B cell (primary cell): ENCODE data around the gene TMEM232. TPM values are rescaled to one million over a fixed set of nuclear protein-coding genes. Genes with fewer than 3 reads are reported as not detected.

Experiments used
- ATAC-seq: fragments of 200-7000 bp; cut with Tn5 transposase; one replicate; pipeline ENCODE4 v1.10.0; 2021; ENCODE audit warnings: low read depth, mild to moderate bottlenecking, moderate number of reproducible peaks, moderate library complexity
- CTCF ChIA-PET: fragments of 350-600 bp; sonication (Branson Sonifier 250); formaldehyde crosslinking; loops from one replicate; lab custom pipeline; 2021; ENCODE audit warnings: antibody characterized with exemption, inconsistent platforms; lab: Charles Lee
- POLR2A ChIA-PET: fragments of 350-600 bp; sonication (Branson Sonifier 250); formaldehyde crosslinking; loops from one replicate; lab custom pipeline; 2021; ENCODE audit warnings: antibody characterized with exemption; lab: Charles Lee
- DNase-seq: peaks from one replicate; pipeline ENCODE4 v3.0.0; 2013
- H2AFZ ChIP-seq: 2 replicates; pipeline ENCODE4 v1.6.1; 2012; ENCODE audit warnings: mild to moderate bottlenecking, low read depth, low read length; ENCODE audit not compliant: insufficient read depth, poor library complexity, severe bottlenecking
- H3K27ac ChIP-seq, 2 donors: 1 replicate in 1 of 2; 2 replicates in 1 of 2; pipeline ENCODE4 v1.5.1; 2012 to 2013; ENCODE audit warnings: low read length in 2 of 2, mild to moderate bottlenecking in 2 of 2, moderate library complexity in 1 of 2
- H3K27me3 ChIP-seq, 4 experiments: fragments of 200-600 bp in 1 of 4; sonication (generic) in 1 of 4; replicated peaks in 1 of 4; 1 replicate in 2 of 4; 2 replicates in 2 of 4; pipeline versions ENCODE4 v1.6.1 to v1.7.0; 2013 to 2016; ENCODE audit warnings: low read length in 3 of 4, mild to moderate bottlenecking in 2 of 4, mixed read lengths in 1 of 4, moderate library complexity in 1 of 4; ENCODE audit not compliant: insufficient read depth in 4 of 4, control insufficient read depth in 3 of 4; ENCODE audit errors: control extremely low read depth in 1 of 4
- H3K36me3 ChIP-seq, 2 experiments: replicated peaks in 1 of 2; 1 replicate in 1 of 2; 2 replicates in 1 of 2; pipeline versions ENCODE4 v1.6.1 to v1.7.1; 2013; ENCODE audit warnings: low read length in 1 of 2; ENCODE audit not compliant: insufficient read depth in 2 of 2, control insufficient read depth in 1 of 2; ENCODE audit errors: control extremely low read depth in 1 of 2, extremely low read depth in 1 of 2
- H3K4me1 ChIP-seq, 2 donors: fragments of 200-600 bp in 1 of 2; sonication (generic) in 1 of 2; 1 replicate in 1 of 2; 2 replicates in 1 of 2; pipeline versions ENCODE4 v1.5.1 to v1.6.1; 2013 to 2017; ENCODE audit warnings: low read length in 2 of 2; ENCODE audit not compliant: control insufficient read depth in 2 of 2, insufficient read depth in 2 of 2
- H3K4me2 ChIP-seq: replicated peaks from 2 replicates; pipeline ENCODE3; 2012; ENCODE audit warnings: mild to moderate bottlenecking, low read depth, low read length; ENCODE audit not compliant: poor library complexity, severe bottlenecking
- H3K4me3 ChIP-seq, 5 experiments: fragments of 200-600 bp in 1 of 5; sonication (generic) in 1 of 5; 1 replicate in 3 of 5; 2 replicates in 2 of 5; pipeline versions ENCODE4 v1.5.1 to v1.7.0; 2011 to 2016; ENCODE audit warnings: low read length in 4 of 5, mild to moderate bottlenecking in 4 of 5, low read depth in 2 of 5, control low read depth in 1 of 5, moderate library complexity in 1 of 5; ENCODE audit not compliant: insufficient read depth in 1 of 5; ENCODE audit errors: control extremely low read depth in 1 of 5, extremely low read depth in 1 of 5
- H3K79me2 ChIP-seq: fragments of 200-600 bp; sonication (generic); one replicate; pipeline ENCODE4 v1.6.0; 2016; ENCODE audit warnings: low read length; ENCODE audit not compliant: control insufficient read depth, insufficient read depth
- H3K9ac ChIP-seq: fragments of 200-600 bp; sonication (generic); 2 replicates; pipeline ENCODE4 v1.6.1; 2017; ENCODE audit warnings: mild to moderate bottlenecking, low read length, moderate library complexity
- H3K9me3 ChIP-seq, 3 donors: one replicate each; pipeline versions ENCODE4 v1.6.1 to v1.7.1; 2013; ENCODE audit warnings: low read length in 2 of 3; ENCODE audit not compliant: control insufficient read depth in 2 of 3, insufficient read depth in 1 of 3; ENCODE audit errors: control extremely low read depth in 1 of 3
- H4K20me1 ChIP-seq: 2 replicates; pipeline ENCODE4 v1.6.0; 2012; ENCODE audit warnings: mild to moderate bottlenecking, low read length; ENCODE audit not compliant: insufficient read depth, control insufficient read depth, poor library complexity, severe bottlenecking
- H3K27ac Mint-ChIP-seq: one replicate; pipeline ENCODE4 v1.8.0; 2021; ENCODE audit warnings: mixed read lengths
- H3K27me3 Mint-ChIP-seq: one replicate; pipeline ENCODE4 v1.8.0; 2021; ENCODE audit warnings: mixed read lengths
- H3K4me1 Mint-ChIP-seq: one replicate; pipeline ENCODE4 v1.8.0; 2021; ENCODE audit warnings: mixed read lengths
- H3K4me3 Mint-ChIP-seq: one replicate; pipeline ENCODE4 v1.8.0; 2021; ENCODE audit warnings: mixed read lengths
- H3K9me3 Mint-ChIP-seq: one replicate; pipeline ENCODE4 v1.8.0; 2022; ENCODE audit warnings: mixed read lengths; ENCODE audit not compliant: insufficient read depth
- EZH2 ChIP-seq: IDR thresholded peaks from 2 replicates; pipeline ENCODE4 v1.6.1; 2012; ENCODE audit warnings: borderline replicate concordance, low read depth, mild to moderate bottlenecking, moderate library complexity, low read length; ENCODE audit not compliant: insufficient read depth, poor library complexity, severe bottlenecking
- WGBS: methylation state at CpG from one replicate; pipeline ENCODE4 v1.1.5; 2013; ENCODE audit warnings: missing lambda C conversion rate; ENCODE audit not compliant: insufficient coverage; 5-methylcytosine and 5-hydroxymethylcytosine counted together
- intact Hi-C: fragments of 100-400 bp; cut with micrococcal nuclease; formaldehyde crosslinking; loops from one replicate; pipeline ENCODE4 v1.10.0; 2022
- polyA plus RNA-seq: library from polyadenylated mRNA; depleted of rRNA; stranded (reverse); fragments of >200 nt; gene quantifications from 2 replicates; pipeline ENCODE4 v1.2.3, GENCODE V29; 2012
- total RNA-seq, 2 donors: library from RNA; stranded (reverse); fragments of 120-200 nt in 1 of 2; gene quantifications; 1 replicate in 1 of 2; 2 replicates in 1 of 2; pipeline versions ENCODE4 v1.2.3 to v1.2.4, GENCODE V29; 2013 to 2022
- TF ChIP-seq, protein P1 (sequence below): fragments of 200-600 bp; IDR thresholded peaks from one replicate; pipeline ENCODE4 v1.8.0; 2022; ENCODE audit warnings: antibody characterized with exemption, mild to moderate bottlenecking

The TMEM232 gene
- total and polyA plus RNA-seq, 2 donors (not counting 1 experiment from before 2014, with no cell fraction given) = 0.49 to 2.9 TPM

DNA sequence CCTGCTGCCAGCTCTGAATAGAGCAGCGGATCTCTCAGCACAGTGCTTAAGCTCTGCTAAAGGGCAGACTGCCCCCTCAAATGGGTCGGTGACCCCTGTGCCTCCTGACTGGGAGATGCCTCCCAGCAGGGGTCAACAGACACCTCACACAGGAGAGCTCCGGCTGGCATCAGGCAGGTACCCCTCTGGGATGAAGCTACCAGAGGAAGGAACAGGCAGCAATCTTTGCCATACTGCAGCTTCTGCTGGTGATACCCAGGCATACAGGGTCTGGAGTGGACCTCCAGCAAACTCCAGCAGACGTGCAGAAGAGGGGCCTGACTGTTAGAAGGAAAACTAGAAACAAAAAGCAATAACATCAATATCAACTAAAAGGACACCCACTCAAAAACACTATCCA is 131.6 kb downstream of the TMEM232 start:
- no peak for TF ChIP-seq EZH2
- TF ChIP-seq, protein P1, sequence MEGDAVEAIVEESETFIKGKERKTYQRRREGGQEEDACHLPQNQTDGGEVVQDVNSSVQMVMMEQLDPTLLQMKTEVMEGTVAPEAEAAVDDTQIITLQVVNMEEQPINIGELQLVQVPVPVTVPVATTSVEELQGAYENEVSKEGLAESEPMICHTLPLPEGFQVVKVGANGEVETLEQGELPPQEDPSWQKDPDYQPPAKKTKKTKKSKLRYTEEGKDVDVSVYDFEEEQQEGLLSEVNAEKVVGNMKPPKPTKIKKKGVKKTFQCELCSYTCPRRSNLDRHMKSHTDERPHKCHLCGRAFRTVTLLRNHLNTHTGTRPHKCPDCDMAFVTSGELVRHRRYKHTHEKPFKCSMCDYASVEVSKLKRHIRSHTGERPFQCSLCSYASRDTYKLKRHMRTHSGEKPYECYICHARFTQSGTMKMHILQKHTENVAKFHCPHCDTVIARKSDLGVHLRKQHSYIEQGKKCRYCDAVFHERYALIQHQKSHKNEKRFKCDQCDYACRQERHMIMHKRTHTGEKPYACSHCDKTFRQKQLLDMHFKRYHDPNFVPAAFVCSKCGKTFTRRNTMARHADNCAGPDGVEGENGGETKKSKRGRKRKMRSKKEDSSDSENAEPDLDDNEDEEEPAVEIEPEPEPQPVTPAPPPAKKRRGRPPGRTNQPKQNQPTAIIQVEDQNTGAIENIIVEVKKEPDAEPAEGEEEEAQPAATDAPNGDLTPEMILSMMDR = no peak
- Histone ChIP-seq H3K27me3 (no peaks in the 10 kb centered on the region), H3K36me3 (no peaks in the 10 kb centered on the region), H3K9me3 (peaks cover 0 to 9% (median 0%) of the 10 kb centered on the region in 3 donors), H3K4me1 (no peaks in the 10 kb centered on the region), H3K27ac (no peak overlapping the region), H2AFZ (no peak overlapping the region), H4K20me1 (no peaks in the 10 kb centered on the region), H3K79me2 (no peaks in the 10 kb centered on the region), H3K9ac (no peak overlapping the region), H3K4me3 (no peak overlapping the region), H3K4me2 (no peak overlapping the region)
- intact Hi-C loops = no loop called here
- DNase-seq = no peak
- WGBS = 92% methylated on average over 3 of the region's 4 CpGs
- ATAC-seq = no peak
- CTCF ChIA-PET = no interaction called here
- H3K4me1 Mint-ChIP-seq = no peaks in the 10 kb centered on the region
- POLR2A ChIA-PET = no interaction called here
- peaks cover 4% of the 10 kb centered on the region for H3K9me3 Mint-ChIP-seq
- no peaks in the 10 kb centered on the region for H3K27me3 Mint-ChIP-seq
- no peak overlapping the region for H3K27ac Mint-ChIP-seq
- H3K4me3 Mint-ChIP-seq = no peak overlapping the region

DNA sequence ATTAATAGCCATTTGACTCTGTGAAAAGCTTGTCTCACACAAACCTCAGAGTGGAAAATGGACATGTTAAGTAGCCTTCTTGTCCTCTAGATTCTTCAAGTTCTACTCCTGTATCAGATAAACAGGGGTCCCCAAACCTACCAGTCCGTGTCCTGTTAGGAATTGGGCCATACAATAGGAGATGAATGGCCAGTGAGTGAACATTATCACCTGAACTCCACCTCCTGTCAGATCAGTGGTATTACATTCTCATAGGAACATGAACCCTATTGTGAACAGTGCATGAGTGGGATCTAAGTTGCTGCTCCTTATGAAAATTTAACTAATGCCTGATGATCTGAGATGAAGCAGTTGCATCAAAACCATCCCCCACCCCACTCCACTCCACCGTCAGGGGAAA is 136.3 kb downstream of the TMEM232 start:
- Histone ChIP-seq H3K4me1 (no peaks in the 10 kb centered on the region), H2AFZ (no peak overlapping the region), H3K9ac (no peak overlapping the region), H3K79me2 (no peaks in the 10 kb centered on the region), H3K27me3 (no peaks in the 10 kb centered on the region), H3K9me3 (peaks cover 0 to 9% (median 0%) of the 10 kb centered on the region in 3 donors), H3K27ac (no peak overlapping the region), H3K4me2 (no peak overlapping the region), H4K20me1 (no peaks in the 10 kb centered on the region), H3K4me3 (no peak overlapping the region), H3K36me3 (no peaks in the 10 kb centered on the region)
- Mint-ChIP-seq H3K27me3 (no peaks in the 10 kb centered on the region), H3K9me3 (no peaks in the 10 kb centered on the region), H3K27ac (no peak overlapping the region), H3K4me1 (no peaks in the 10 kb centered on the region), H3K4me3 (no peak overlapping the region)
- ChIA-PET POLR2A (no interaction called here), CTCF (interaction anchor here (0.7 to 1.0 kb wide), 2 partner anchors 36 to 897 kb away, joined by 3 to 4 read pairs; no protein-coding TSS in a partner anchor)
- no peak for TF ChIP-seq EZH2
- TF ChIP-seq, protein P1 = peak; percentile 8
- intact Hi-C loops = no loop called here
- peak; percentile 2 for DNase-seq
- no peak for ATAC-seq
- no CpG with 5 or more reads among the region's 2 CpGs for WGBS
